Hepatic stellate cell (primary cell): ENCODE results near the gene CABP7.

Experiments used
- DNase-seq: peaks from one replicate; pipeline ENCODE4 v3.0.0; 2011; ENCODE audit warnings: low spot score

Gene CABP7

GRCh38 chr22:29780220-29780619 is 60.4 kb downstream of the CABP7 start:
- no peak for DNase-seq

GRCh38 chr22:29780748-29781676 is 61.2 kb downstream of the CABP7 start:
- peak; percentile 86 for DNase-seq
